GM23248 (cell line): ENCODE data around the gene SRSF1. TPM values are rescaled to one million over a fixed set of nuclear protein-coding genes. Genes with fewer than 3 reads are reported as not detected.

ENCODE experiments used
- DNase-seq: peaks from one replicate; pipeline ENCODE4 v3.0.0-alpha.2; 2015
- H2AFZ ChIP-seq: fragments of 200-600 bp; sonication (generic); 2 replicates; pipeline ENCODE4 v1.6.1; 2016; ENCODE audit warnings: antibody characterized with exemption
- H3F3A ChIP-seq: fragments of 200-600 bp; sonication (generic); 2 replicates; pipeline ENCODE4 v1.6.1; 2016; ENCODE audit warnings: mild to moderate bottlenecking, antibody characterized with exemption, mixed run types; ENCODE audit not compliant: insufficient read depth
- H3K27ac ChIP-seq: fragments of 200-600 bp; sonication (generic); 2 replicates; pipeline ENCODE4 v1.5.1; 2016; ENCODE audit warnings: mild to moderate bottlenecking
- H3K27me3 ChIP-seq: fragments of 200-600 bp; sonication (generic); replicated peaks from 2 replicates; pipeline ENCODE4 v1.6.1; 2016; ENCODE audit warnings: mild to moderate bottlenecking; ENCODE audit not compliant: insufficient read depth
- H3K36me3 ChIP-seq: fragments of 200-600 bp; sonication (generic); 2 replicates; pipeline ENCODE4 v1.6.1; 2016; ENCODE audit warnings: low read depth, mild to moderate bottlenecking
- H3K4me1 ChIP-seq: fragments of 200-600 bp; sonication (generic); 2 replicates; pipeline ENCODE4 v1.6.1; 2016; ENCODE audit warnings: mild to moderate bottlenecking; ENCODE audit not compliant: insufficient read depth
- H3K4me2 ChIP-seq: fragments of 200-600 bp; sonication (generic); one replicate; pipeline ENCODE4 v1.6.1; 2016; ENCODE audit warnings: mild to moderate bottlenecking; ENCODE audit not compliant: unreplicated experiment
- H3K4me3 ChIP-seq: fragments of 200-600 bp; sonication (generic); 2 replicates; pipeline ENCODE4 v1.5.1; 2016; ENCODE audit warnings: mild to moderate bottlenecking
- H3K79me2 ChIP-seq: fragments of 200-600 bp; sonication (generic); 2 replicates; pipeline ENCODE4 v1.6.1; 2016; ENCODE audit warnings: mild to moderate bottlenecking; ENCODE audit not compliant: insufficient read depth
- H3K9ac ChIP-seq: fragments of 200-600 bp; sonication (generic); 2 replicates; pipeline ENCODE4 v1.6.1; 2016; ENCODE audit warnings: mild to moderate bottlenecking
- H3K9me2 ChIP-seq: fragments of 200-600 bp; sonication (generic); 2 replicates; pipeline ENCODE4 v1.6.1; 2016; ENCODE audit warnings: mixed run types, mild to moderate bottlenecking, moderate library complexity; ENCODE audit not compliant: insufficient read depth
- H3K9me3 ChIP-seq: fragments of 200-600 bp; sonication (generic); one replicate; pipeline ENCODE4 v1.6.1; 2017; ENCODE audit warnings: low read depth
- H4K20me1 ChIP-seq: fragments of 200-600 bp; sonication (generic); 2 replicates; pipeline ENCODE4 v1.6.0; 2016; ENCODE audit not compliant: insufficient read depth
- EZH2 ChIP-seq: fragments of 200-600 bp; sonication (generic); IDR thresholded peaks from 2 replicates; pipeline ENCODE4 v1.6.1; 2018; ENCODE audit warnings: antibody characterized with exemption, mild to moderate bottlenecking; ENCODE audit not compliant: insufficient read depth, poor library complexity, severe bottlenecking
- EZH2phosphoT487 ChIP-seq: fragments of 200-600 bp; sonication (generic); IDR thresholded peaks from 2 replicates; pipeline ENCODE4 v1.6.1; 2018; ENCODE audit warnings: antibody characterized with exemption, moderate library complexity, mild to moderate bottlenecking, low read depth; ENCODE audit not compliant: insufficient read depth
- WGBS, 2 experiments: methylation state at CpG; one replicate each; pipeline ENCODE4 v1.1.6; 2015 to 2017; ENCODE audit warnings: low lambda C conversion rate in 2 of 2, low coverage in 1 of 2; ENCODE audit errors: missing lambda C conversion rate in 2 of 2; 5-methylcytosine and 5-hydroxymethylcytosine counted together
- in situ Hi-C: fragments of 300-500 bp; cut with MboI; formaldehyde crosslinking; loops from 2 replicates; pipeline ENCODE4 v1.15.0; 2020
- polyA plus RNA-seq: library from polyadenylated mRNA; unstranded; fragments of >200 nt; fragmentation: Nextera tagmentation; extraction: Ambion mirVana; gene quantifications from 2 replicates; pipeline ENCODE4 v1.2.1, GENCODE V29; 2016
- total RNA-seq: library from RNA; depleted of rRNA; stranded (reverse); fragments of >200 nt; shearing (Covaris generic); gene quantifications from 2 replicates; pipeline ENCODE4 v1.2.3, GENCODE V29; 2014

The SRSF1 gene
- total and polyA plus RNA-seq, 2 experiments from 2014 or later = 130 to 204 TPM

GRCh38 chr17:58028578-58028977, 21.5 kb upstream of the SRSF1 start:
- Histone ChIP-seq H3K9me2 (no peaks in the 10 kb centered on the region), H3K4me3 (no peak overlapping the region), H3K4me2 (no peak overlapping the region), H3K27me3 (0 out of 2 replicates have a peak, but pooled peaks cover 4% of the 10 kb centered on the region), H3K4me1 (no peaks in the 10 kb centered on the region), H3K9ac (no peak overlapping the region), H3F3A (no peaks in the 10 kb centered on the region), H4K20me1 (no peaks in the 10 kb centered on the region), H3K9me3 (no peaks in the 10 kb centered on the region), H3K36me3 (no peaks in the 10 kb centered on the region), H2AFZ (no peak overlapping the region), H3K27ac (no peak overlapping the region), H3K79me2 (no peaks in the 10 kb centered on the region)
- no peak for DNase-seq
- in situ Hi-C loops = no loop called here
- TF ChIP-seq EZH2 (no peak), EZH2phosphoT487 (no peak)

DNA sequence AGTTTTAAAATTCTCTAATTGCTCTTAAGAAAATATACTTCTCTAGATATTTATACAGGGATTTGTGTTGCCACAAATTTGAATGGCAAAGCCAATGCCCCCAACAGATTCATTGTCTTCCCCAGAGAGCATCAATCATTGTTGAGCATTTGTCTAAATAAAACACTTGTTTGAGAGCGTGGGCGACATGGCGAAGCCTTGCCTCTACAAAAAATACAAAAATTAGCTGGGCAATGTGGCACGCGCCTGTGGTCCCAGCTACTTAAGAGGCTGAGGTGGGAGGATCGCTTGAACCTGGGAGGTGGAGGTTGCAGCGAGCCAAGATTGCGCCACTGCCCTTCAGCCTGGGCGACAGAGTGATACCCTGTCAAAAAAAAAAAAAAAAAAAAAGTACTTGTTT, 13.4 kb upstream of the SRSF1 start:
- H3K36me3 ChIP-seq = no peaks in the 10 kb centered on the region
- no peak overlapping the region for H3K4me3 ChIP-seq
- TF ChIP-seq EZH2phosphoT487 = no peak
- no peak for TF ChIP-seq EZH2
- no peak overlapping the region for H3K27ac ChIP-seq
- no peaks in the 10 kb centered on the region for H3K9me2 ChIP-seq
- no peak for DNase-seq
- no peaks in the 10 kb centered on the region for H3K27me3 ChIP-seq
- no peak overlapping the region for H2AFZ ChIP-seq
- H4K20me1 ChIP-seq = no peaks in the 10 kb centered on the region
- no peak overlapping the region for H3K9ac ChIP-seq
- 87 to 92% methylated on average over 9 of the region's 9 CpGs for WGBS, 2 experiments
- H3K4me2 ChIP-seq = no peak overlapping the region
- no peaks in the 10 kb centered on the region for H3K9me3 ChIP-seq
- H3F3A ChIP-seq = no peaks in the 10 kb centered on the region
- H3K4me1 ChIP-seq = no peaks in the 10 kb centered on the region
- in situ Hi-C loops = no loop called here
- no peaks in the 10 kb centered on the region for H3K79me2 ChIP-seq

GRCh38 chr17:58019521-58019920, 12.5 kb upstream of the SRSF1 start:
- Histone ChIP-seq H3K27ac (no peak overlapping the region), H3K79me2 (no peaks in the 10 kb centered on the region), H3K9me2 (no peaks in the 10 kb centered on the region), H3K4me1 (no peaks in the 10 kb centered on the region), H3K4me2 (no peak overlapping the region), H3K9me3 (no peaks in the 10 kb centered on the region), H3F3A (no peaks in the 10 kb centered on the region), H3K36me3 (no peaks in the 10 kb centered on the region), H2AFZ (no peak overlapping the region), H3K9ac (no peak overlapping the region), H3K4me3 (no peak overlapping the region), H3K27me3 (no peaks in the 10 kb centered on the region), H4K20me1 (no peaks in the 10 kb centered on the region)
- no peak for TF ChIP-seq EZH2
- TF ChIP-seq EZH2phosphoT487 = no peak
- in situ Hi-C loops = loop anchor here (10.0 kb wide), 1 partner anchor 85 kb away; no protein-coding TSS in a partner anchor
- no peak for DNase-seq

DNA sequence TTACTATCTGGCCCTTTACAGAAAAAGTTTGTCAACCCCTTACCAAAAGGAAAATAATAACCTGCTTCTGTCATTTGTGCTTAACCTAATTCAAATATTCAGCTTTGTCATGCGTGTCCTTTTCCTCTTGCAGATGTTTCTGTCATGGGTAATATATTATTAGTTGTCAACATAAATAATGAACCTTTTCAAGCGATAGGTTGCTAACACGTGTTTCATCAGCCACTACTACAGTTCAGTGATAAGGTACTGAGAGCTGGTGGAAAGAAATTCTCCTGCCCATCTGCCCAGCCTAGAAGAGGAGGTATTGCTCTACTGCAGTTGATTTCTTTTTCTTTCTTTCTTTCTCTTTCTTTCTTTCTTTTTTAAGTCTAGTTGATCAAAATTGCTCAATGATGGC, 12.0 kb upstream of the SRSF1 start:
- Histone ChIP-seq H3K9ac (no peak overlapping the region), H3F3A (no peaks in the 10 kb centered on the region), H3K27ac (no peak overlapping the region), H3K4me1 (no peaks in the 10 kb centered on the region), H2AFZ (no peak overlapping the region), H3K79me2 (no peaks in the 10 kb centered on the region), H4K20me1 (no peaks in the 10 kb centered on the region), H3K4me3 (no peak overlapping the region), H3K36me3 (no peaks in the 10 kb centered on the region), H3K9me3 (no peaks in the 10 kb centered on the region), H3K4me2 (no peak overlapping the region), H3K9me2 (no peaks in the 10 kb centered on the region), H3K27me3 (no peaks in the 10 kb centered on the region)
- in situ Hi-C loops = loop anchor here (10.0 kb wide), 1 partner anchor 86 kb away; no protein-coding TSS in a partner anchor
- TF ChIP-seq EZH2 (no peak), EZH2phosphoT487 (no peak)
- DNase-seq = no peak
- 92 to 95% methylated on average over 3 of the region's 3 CpGs for WGBS, 2 experiments
